ENCODE data around the gene ADK.
"Not testable (repeated sequence)": the region's sequence is repeated elsewhere in the genome, so short reads cannot be mapped to it uniquely, and the experiment has no call there.

ADK gene

DNA sequence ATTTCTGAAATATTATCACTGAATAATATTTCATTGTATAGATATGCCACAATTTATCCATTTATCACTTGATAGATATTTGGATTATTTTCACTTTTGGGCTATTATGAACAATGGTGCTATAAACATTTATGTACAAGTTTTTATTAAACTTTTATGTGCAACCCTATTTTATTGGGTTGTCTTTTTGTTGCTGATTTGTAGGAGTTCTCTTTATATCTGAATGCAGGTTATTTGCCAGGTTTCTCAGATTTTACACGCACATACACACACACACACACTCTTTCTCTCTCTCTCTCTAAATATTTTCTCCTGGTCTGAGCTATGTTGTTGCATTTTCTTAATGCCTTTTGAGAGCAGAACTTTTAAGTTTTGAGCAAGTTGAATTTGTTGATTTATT is 36.2 kb downstream of the ADK start:
- TF ChIP-seq, protein P1, sequence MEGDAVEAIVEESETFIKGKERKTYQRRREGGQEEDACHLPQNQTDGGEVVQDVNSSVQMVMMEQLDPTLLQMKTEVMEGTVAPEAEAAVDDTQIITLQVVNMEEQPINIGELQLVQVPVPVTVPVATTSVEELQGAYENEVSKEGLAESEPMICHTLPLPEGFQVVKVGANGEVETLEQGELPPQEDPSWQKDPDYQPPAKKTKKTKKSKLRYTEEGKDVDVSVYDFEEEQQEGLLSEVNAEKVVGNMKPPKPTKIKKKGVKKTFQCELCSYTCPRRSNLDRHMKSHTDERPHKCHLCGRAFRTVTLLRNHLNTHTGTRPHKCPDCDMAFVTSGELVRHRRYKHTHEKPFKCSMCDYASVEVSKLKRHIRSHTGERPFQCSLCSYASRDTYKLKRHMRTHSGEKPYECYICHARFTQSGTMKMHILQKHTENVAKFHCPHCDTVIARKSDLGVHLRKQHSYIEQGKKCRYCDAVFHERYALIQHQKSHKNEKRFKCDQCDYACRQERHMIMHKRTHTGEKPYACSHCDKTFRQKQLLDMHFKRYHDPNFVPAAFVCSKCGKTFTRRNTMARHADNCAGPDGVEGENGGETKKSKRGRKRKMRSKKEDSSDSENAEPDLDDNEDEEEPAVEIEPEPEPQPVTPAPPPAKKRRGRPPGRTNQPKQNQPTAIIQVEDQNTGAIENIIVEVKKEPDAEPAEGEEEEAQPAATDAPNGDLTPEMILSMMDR (IDR thresholded peaks at IDR 0.05) = no peak
- H3K27ac ChIP-seq = no peak overlapping the region

DNA sequence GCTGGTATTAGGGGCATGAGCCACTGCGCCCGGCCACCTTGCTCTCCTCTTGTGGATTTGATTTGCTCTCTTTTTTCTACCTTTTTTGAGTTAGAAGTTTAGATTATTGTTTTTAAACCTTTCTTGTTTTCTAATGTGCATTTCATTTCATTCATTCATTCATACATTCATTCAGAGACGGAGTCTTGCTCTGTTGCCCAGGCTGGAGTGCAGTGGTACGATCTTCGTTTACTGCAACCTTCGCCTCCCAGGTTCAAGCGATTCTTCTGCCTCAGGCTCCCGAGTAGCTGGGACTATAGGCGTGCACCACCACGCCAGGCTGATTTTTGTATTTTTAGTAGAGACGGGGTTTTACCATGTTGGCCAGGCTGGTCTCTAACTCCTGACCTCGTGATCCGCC is 37.6 kb downstream of the ADK start:
- H3K36me3 ChIP-seq, H3K27ac ChIP-seq: not testable (repeated sequence)

More for the DNA sequence above, 36.2 kb downstream of the ADK start:
- Histone ChIP-seq H3K36me3 (no peaks in the 10 kb centered on the region), H3K9me3 (no peaks in the 10 kb centered on the region), H3K27me3 (no peaks in the 10 kb centered on the region), H3K4me3 (no peak overlapping the region), H3K4me1 (peaks cover 0 to 18% (median 13%) of the 10 kb centered on the region in 4 donors)
- intact Hi-C loops (cut with DNase I; ENCODE audit: low total_unique reads) = no loop called here
- DNase-seq = no peak

DNA sequence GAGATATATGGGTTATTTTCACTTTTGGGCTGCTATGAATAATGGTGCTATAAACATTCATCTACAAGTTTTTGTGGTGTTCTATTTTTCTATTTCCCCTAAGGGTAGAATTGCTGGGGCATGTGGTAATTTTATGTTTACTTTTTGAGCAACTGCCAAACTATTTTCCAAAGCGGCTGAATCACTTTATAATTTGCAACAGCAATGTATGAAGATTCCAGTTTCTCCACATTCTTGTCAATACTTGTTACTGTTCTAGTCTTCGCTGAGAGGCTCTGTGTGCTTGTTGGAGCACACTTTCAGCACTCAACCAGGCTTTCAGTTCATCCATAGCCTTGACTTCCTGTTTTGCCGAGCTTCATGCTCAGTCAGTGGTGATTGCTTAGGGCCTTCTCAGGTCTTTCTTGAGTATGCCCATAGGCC is 39.0 kb downstream of the ADK start:
- peaks cover 0 to 23% (median 14%) of the 10 kb centered on the region in 4 donors for H3K4me1 ChIP-seq
- H3K4me3 ChIP-seq = peak overlapping the region; percentile 5 to 8
- H3K36me3 ChIP-seq = no peaks in the 10 kb centered on the region
- no peak for DNase-seq
- TF ChIP-seq, protein P1 (IDR thresholded peaks at IDR 0.05) = no peak
- intact Hi-C loops (cut with DNase I; ENCODE audit: low total_unique reads) = no loop called here
- H3K27me3 ChIP-seq = no peaks in the 10 kb centered on the region
- peak overlapping the region; percentile 62 to 65 for H3K27ac ChIP-seq
- H3K9me3 ChIP-seq = no peaks in the 10 kb centered on the region

More for the DNA sequence above, 37.6 kb downstream of the ADK start:
- DNase-seq; H3K4me3 ChIP-seq; intact Hi-C loops (cut with DNase I; ENCODE audit: low total_unique reads); H3K27me3 ChIP-seq; H3K9me3 ChIP-seq: not testable (repeated sequence)
- H3K4me1 ChIP-seq = peaks cover 0 to 18% (median 14%) of the 10 kb centered on the region in 4 donors

DNA sequence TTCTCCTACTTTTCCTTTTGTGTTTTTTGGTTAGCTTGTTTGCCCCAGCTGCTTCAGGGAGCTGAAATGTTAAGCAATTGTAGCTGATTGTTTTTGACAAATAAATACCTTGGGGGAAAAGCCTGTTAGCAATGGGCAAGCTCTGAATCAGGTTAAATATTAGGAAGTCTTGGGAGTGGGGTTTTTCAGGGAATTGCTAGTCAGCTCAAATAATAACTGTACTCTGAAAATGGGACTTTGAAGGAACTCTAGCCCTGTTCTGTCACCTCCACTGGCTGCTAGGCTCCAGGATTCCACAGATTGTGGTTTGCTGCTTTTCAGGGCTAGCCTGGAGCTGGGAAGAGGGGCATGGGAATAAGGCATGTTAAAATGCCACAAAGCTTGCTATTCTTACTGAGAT is 39.5 kb downstream of the ADK start:
- peak overlapping the region; percentile 62 to 65 for H3K27ac ChIP-seq
- TF ChIP-seq, protein P1 (IDR thresholded peaks at IDR 0.05) = no peak
- no peak for DNase-seq
- peak overlapping the region in 1 of 2 donors; percentile 8 for H3K4me3 ChIP-seq
- no peaks in the 10 kb centered on the region for H3K9me3 ChIP-seq
- H3K27me3 ChIP-seq = no peaks in the 10 kb centered on the region
- H3K36me3 ChIP-seq = no peaks in the 10 kb centered on the region
- H3K4me1 ChIP-seq = peaks cover 0 to 28% (median 16%) of the 10 kb centered on the region in 4 donors
- intact Hi-C loops (cut with DNase I; ENCODE audit: low total_unique reads) = no loop called here

DNA sequence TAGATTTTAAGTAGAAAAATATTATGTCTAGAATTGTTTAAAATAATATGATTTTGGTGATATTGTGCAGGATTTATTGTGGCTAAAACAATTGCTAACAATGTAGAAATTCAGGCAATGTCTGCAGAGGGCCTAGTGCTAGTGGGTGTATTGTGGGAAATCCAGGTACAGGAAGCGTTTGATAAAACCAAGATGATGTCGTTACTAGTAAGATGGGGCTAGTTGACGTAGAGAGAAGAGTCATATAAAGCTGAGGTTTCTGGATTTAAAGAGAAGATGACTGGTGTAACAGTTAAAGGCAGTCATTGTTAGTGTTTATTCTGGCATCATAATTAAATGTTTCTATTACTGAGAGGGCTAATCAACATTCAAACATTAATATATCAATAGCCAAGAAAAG is 43.5 kb downstream of the ADK start:
- Histone ChIP-seq H3K4me3 (no peak overlapping the region), H3K36me3 (no peaks in the 10 kb centered on the region), H3K9me3 (no peaks in the 10 kb centered on the region), H3K27ac (no peak overlapping the region), H3K4me1 (peaks cover 0 to 27% (median 16%) of the 10 kb centered on the region in 4 donors), H3K27me3 (no peaks in the 10 kb centered on the region)
- TF ChIP-seq, protein P1 (IDR thresholded peaks at IDR 0.05) = no peak
- no peak for DNase-seq
- intact Hi-C loops (cut with DNase I; ENCODE audit: low total_unique reads) = no loop called here

DNA sequence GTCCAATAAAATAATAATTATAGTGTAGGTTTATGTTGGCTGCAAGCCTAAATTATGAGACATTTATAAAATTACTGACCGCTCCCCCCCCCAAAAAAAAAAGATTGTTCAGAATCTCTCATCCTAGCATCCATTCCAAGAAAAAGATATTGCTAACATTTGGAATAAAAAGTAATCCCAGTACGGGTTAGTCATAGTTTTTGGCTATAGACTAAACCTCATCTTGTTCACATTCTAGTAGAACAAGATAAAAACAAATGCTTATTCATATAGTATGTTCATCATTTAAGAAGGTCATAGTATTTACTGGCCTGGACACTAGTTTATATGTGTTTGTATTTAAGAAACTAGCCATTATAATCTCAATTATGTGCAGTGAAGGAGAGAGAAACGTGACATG is 44.0 kb downstream of the ADK start:
- no peaks in the 10 kb centered on the region for H3K27me3 ChIP-seq
- TF ChIP-seq, protein P1 (IDR thresholded peaks at IDR 0.05) = no peak
- H3K4me3 ChIP-seq = no peak overlapping the region
- intact Hi-C loops (cut with DNase I; ENCODE audit: low total_unique reads) = no loop called here
- H3K4me1 ChIP-seq = peaks cover 0 to 23% (median 16%) of the 10 kb centered on the region in 4 donors
- H3K9me3 ChIP-seq = no peaks in the 10 kb centered on the region
- no peaks in the 10 kb centered on the region for H3K36me3 ChIP-seq
- no peak overlapping the region for H3K27ac ChIP-seq
- DNase-seq = no peak
